Heart right ventricle (tissue), 16 donors: ENCODE measurements around the gene ILRUN. TPM values are rescaled to one million over a fixed set of nuclear protein-coding genes. Genes with fewer than 3 reads are reported as not detected.
A peak's percentile ranks its signal among the peaks of the same experiment; 100 is the strongest.
"Not testable (repeated sequence)": the region's sequence is repeated elsewhere in the genome, so short reads cannot be mapped to it uniquely, and the experiment has no call there.

Source experiments
- ATAC-seq, 8 donors: fragments of 200-7000 bp; cut with Tn5 transposase; one replicate each; pipeline ENCODE4 v1.9.1; 2020; ENCODE audit warnings: mild to moderate bottlenecking in 8 of 8, moderate library complexity in 8 of 8, moderate number of reproducible peaks in 1 of 8
- DNase-seq, 2 donors: peaks; one replicate each; pipeline ENCODE4 v3.0.0-alpha.2; 2020
- H3K27ac ChIP-seq, 10 donors: fragments of 200-600 bp; sonication (generic) in 2 of 10; one replicate each; pipeline versions ENCODE4 v1.5.0 to v1.8.0; 2020 to 2022; ENCODE audit warnings: mild to moderate bottlenecking in 3 of 10
- H3K27me3 ChIP-seq, 7 donors: fragments of 200-600 bp; one replicate each; pipeline ENCODE4 v1.8.0; 2021 to 2022; ENCODE audit warnings: mild to moderate bottlenecking in 2 of 7
- H3K36me3 ChIP-seq, 9 donors: fragments of 200-600 bp; sonication (generic) in 1 of 9; one replicate each; pipeline versions ENCODE4 v1.5.0 to v1.8.0; 2020 to 2022; ENCODE audit warnings: mild to moderate bottlenecking in 2 of 9
- H3K4me1 ChIP-seq, 9 donors: fragments of 200-600 bp; sonication (generic) in 1 of 9; one replicate each; pipeline versions ENCODE4 v1.5.0 to v1.8.0; 2020 to 2022; ENCODE audit warnings: mild to moderate bottlenecking in 4 of 9
- H3K4me3 ChIP-seq, 10 donors: fragments of 200-600 bp; sonication (generic) in 2 of 10; one replicate each; pipeline versions ENCODE4 v1.5.0 to v1.8.0; 2020 to 2022; ENCODE audit warnings: mild to moderate bottlenecking in 7 of 10, moderate library complexity in 2 of 10
- H3K9me3 ChIP-seq, 11 donors: fragments of 200-600 bp in 10 of 11; sonication (generic) in 2 of 11; one replicate each; pipeline versions ENCODE4 v1.5.0 to v1.8.0; 2013 to 2022; ENCODE audit warnings: mild to moderate bottlenecking in 2 of 11, control low read depth in 1 of 11, moderate library complexity in 1 of 11
- CTCF ChIP-seq, 9 donors: fragments of 200-600 bp; sonication (generic) in 2 of 9; IDR thresholded peaks; one replicate each; pipeline versions ENCODE4 v1.5.0 to v1.8.0; 2021 to 2022; ENCODE audit warnings: antibody characterized with exemption in 9 of 9, mild to moderate bottlenecking in 5 of 9, moderate library complexity in 1 of 9
- WGBS, 2 donors: extraction: QIAGEN DNeasy Blood & Tissue Kit; methylation state at CpG; one replicate each; pipeline ENCODE4 v1.1.7; 2013; ENCODE audit warnings: inconsistent platforms in 1 of 2; 5-methylcytosine and 5-hydroxymethylcytosine counted together
- intact Hi-C, 10 donors: fragments of 100-400 bp; cut with DNase I; formaldehyde crosslinking; loops; one replicate each; pipeline versions ENCODE4 v1.11.1 to v1.14.2; 2022
- long read RNA-seq, 3 donors: library from polyadenylated mRNA; unstranded; transcript quantifications; one replicate each; pipeline ENCODE4 v2.0.0, GENCODE V29; 2020 to 2021
- polyA plus RNA-seq, 2 donors: library from polyadenylated mRNA; stranded (reverse); fragments of 200-250 nt; gene quantifications; one replicate each; pipeline ENCODE4 v1.2.3, GENCODE V29; 2013
- total RNA-seq, 10 donors: library from RNA; stranded (reverse); fragmentation: NEBNext Ultra II Directional in 3 of 10; extraction: Animal tissue kit (Norgen Biotek cat#: 25700) in 3 of 10; gene quantifications; one replicate each; pipeline versions ENCODE4 v1.2.1 to v1.2.4, GENCODE V29; 2021 to 2023
- donor health status: Arrhythmogenic right ventricular cardiomyopathy.
- donor health status: ischemic (EF 13 %, LVEDD 7.1; RV severe dilation, severe dysfunction).
- donor health status: healthy with polysubstance abuse.
- donor health status: DM: no; HTN: yes; CAD: no.
- donor health status: DM: no; HTN: no; CAD: no.
- donor health status: ischemic (EF 25% LVEDD 6.9; RV normal size, moderate dysfunction).
- donor health status: ischemic (EF 25% LVEDD 5.7; RV mildly dilated, moderate dysfunction).
- donor health status: healthy.
- donor health status: DM: yes; HTN: yes; CAD: no.
- donor health status: Ischemic cardiomyopathy.
- donor health status: ischemic (EF 35%, LVEDD 5.7; RV mildly dilated, moderate dysfunction).
- donor health status: nonischemic (EF 11% LVEDD 7.7; RV severe dilation, severe dysfunction).
- donor health status: DM: yes; HTN: yes; CAD: no.
- donor health status: PGD.
- donor health status: ischemic (EF 29% LVEDD 5.4; RV normal size, mild dysfunction).
- donor health status: nonischemic (EF 23%, LVEDD 6.1; RV moderate dilation, normal function).

Gene ILRUN
- 100 to 1,000 TPM in 8 of 10 donors, 10 to 100 TPM in 2; 86.9 to 157 (median 114) TPM for total RNA-seq
- polyA plus RNA-seq, result 10 to 100 TPM; 54.9 to 63.0 TPM
- long read RNA-seq, donor 1, full-length matches to known transcripts, result 36 of 96 reads
- long read RNA-seq, donor 1, partial matches to known transcripts, result 12 of 96 reads
- long read RNA-seq, donor 1, other reads (novel, unspliced or antisense), result 48 of 96 reads
- long read RNA-seq, donor 2, full-length matches to known transcripts, result 57 of 130 reads
- long read RNA-seq, donor 2, partial matches to known transcripts, result 20 of 130 reads
- long read RNA-seq, donor 2, other reads (novel, unspliced or antisense), result 53 of 130 reads
- long read RNA-seq, donor 3, full-length matches to known transcripts, result 53 of 153 reads
- long read RNA-seq, donor 3, partial matches to known transcripts, result 18 of 153 reads
- long read RNA-seq, donor 3, other reads (novel, unspliced or antisense), result 82 of 153 reads

- Histone ChIP-seq H3K36me3 (peaks cover 0 to 5% (median 0%) of the 10 kb centered on the region in 9 donors), H3K9me3 (no peaks in the 10 kb centered on the region), H3K4me1 (peaks cover 5 to 44% (median 30%) of the 10 kb centered on the region in 9 donors), H3K27me3 (no peaks in the 10 kb centered on the region), H3K4me3 (peak within 1 kb of the TSS; percentile 89 to 100 (median 96)), H3K27ac (peak within 1 kb of the TSS; percentile 91 to 99 (median 97))
- no peak for TF ChIP-seq CTCF (IDR thresholded peaks at IDR 0.05)
- peak; percentile 94 to 98 (median 96) for ATAC-seq
- 3 to 6% methylated on average over 28 to 49 of the region's 49 CpGs for WGBS, 2 donors
- DNase-seq, result peak; percentile 96 to 98
- intact Hi-C loops, result loop anchor here in 7 of 10 donors (2.0 to 10.0 kb wide), 4 partner anchors 40 to 60 kb away; partner anchors contain the start of gene SNRPC (in 5 of the 7)
Measured at GRCh38 chr6:34696739-34697543, at the start of gene ILRUN. Gene ILRUN (minus strand): TSS chr6:34696767. CDS start chr6:34696603, 164 bp downstream.

DNA sequence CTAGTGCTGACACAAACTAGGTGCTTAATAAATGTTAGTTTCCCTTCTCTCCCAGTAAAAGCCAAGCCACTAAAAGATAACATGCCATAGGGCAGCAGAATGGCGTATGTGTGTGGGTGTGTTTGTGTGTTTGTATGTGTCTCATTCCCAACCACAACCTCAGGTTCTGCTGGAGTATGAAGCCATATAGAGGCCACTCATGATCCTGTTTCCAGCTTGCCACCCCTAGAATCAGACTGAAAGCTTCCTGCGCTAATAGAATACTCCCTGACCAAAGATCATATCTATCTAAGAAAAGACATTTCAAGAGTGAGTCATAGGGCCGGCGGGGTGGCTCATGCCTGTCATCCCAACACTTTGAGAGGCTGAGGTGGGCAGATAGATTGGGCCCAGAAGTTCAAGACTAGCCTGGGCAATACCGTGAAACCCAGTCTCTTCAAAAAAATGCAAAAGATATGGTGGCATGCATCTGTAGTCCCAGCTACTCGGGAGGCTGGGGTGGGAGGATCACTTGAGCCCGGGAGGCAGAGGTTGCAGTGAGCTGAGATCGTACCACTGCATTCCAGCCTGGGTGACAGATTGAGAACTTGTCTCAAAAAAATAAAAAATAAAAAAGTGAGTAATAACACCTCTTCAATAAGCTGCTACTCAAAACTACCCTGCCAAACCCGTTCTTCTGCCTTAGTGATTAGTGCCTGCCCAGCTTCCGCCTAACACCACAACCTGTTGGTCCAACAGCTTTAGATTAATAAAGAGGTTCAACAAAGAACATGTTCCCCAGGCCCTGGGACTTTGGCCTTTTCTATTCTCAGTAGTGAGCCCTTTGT, 48.9 kb upstream of the ILRUN start:
- H3K27me3 ChIP-seq, result no peaks in the 10 kb centered on the region
- no peak overlapping the region for H3K27ac ChIP-seq
- ATAC-seq (no peak), DNase-seq (no peak)
- intact Hi-C loops, result no loop called here
- TF ChIP-seq CTCF (IDR thresholded peaks at IDR 0.05), result no peak
- H3K4me1 ChIP-seq, result no peaks in the 10 kb centered on the region
- 79 to 87% methylated on average over 10 of the region's 10 CpGs for WGBS, 2 donors
- no peak overlapping the region for H3K4me3 ChIP-seq
- H3K9me3 ChIP-seq, result no peaks in the 10 kb centered on the region
- no peaks in the 10 kb centered on the region for H3K36me3 ChIP-seq

DNA sequence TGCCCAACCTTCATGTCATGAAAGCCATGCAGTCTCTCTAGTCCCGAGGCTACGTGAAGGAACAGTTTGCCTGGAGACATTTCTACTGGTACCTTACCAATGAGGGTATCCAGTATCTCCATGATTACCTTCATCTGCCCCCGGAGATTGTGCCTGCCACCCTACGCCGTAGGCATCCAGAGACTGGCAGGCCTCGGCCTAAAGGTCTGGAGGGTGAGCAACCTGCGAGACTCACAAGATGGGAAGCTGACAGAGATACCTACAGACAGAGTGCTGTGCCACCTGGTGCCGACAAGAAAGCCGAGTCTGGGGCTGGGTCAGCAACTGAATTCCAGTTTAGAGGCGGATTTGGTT, 47.7 kb upstream of the ILRUN start:
- DNase-seq, H3K27me3 ChIP-seq, H3K36me3 ChIP-seq, H3K4me1 ChIP-seq, ATAC-seq, H3K4me3 ChIP-seq, intact Hi-C loops, H3K27ac ChIP-seq, H3K9me3 ChIP-seq: not testable (repeated sequence)
- 94 to 95% methylated on average over 10 of the region's 10 CpGs for WGBS, 2 donors

GRCh38 chr6:34743625-34744293, 47.2 kb upstream of the ILRUN start:
- intact Hi-C loops, result no loop called here

More at GRCh38 chr6:34743625-34744293, 47.2 kb upstream of the ILRUN start:
- H3K27me3 ChIP-seq, result no peaks in the 10 kb centered on the region
- 83 to 90% methylated on average over 7 of the region's 7 CpGs for WGBS, 2 donors
- TF ChIP-seq CTCF (IDR thresholded peaks at IDR 0.05), result no peak
- no peaks in the 10 kb centered on the region for H3K9me3 ChIP-seq
- no peaks in the 10 kb centered on the region for H3K4me1 ChIP-seq
- ATAC-seq (no peak), DNase-seq (no peak)
- no peak overlapping the region for H3K27ac ChIP-seq
- H3K36me3 ChIP-seq, result no peaks in the 10 kb centered on the region
- no peak overlapping the region for H3K4me3 ChIP-seq
